Activated CD4-positive, alpha-beta T cell treated with anti-CD3 and anti-CD28 coated beads, Interleukin-2, amount 50 U/mL, for 16 hours (primary cell): ENCODE data around the gene LDHB.
A peak's percentile ranks its signal among the peaks of the same experiment; 100 is the strongest.
"Not testable (repeated sequence)": the region's sequence is repeated elsewhere in the genome, so short reads cannot be mapped to it uniquely, and the experiment has no call there.

ENCODE experiments used
- DNase-seq: peaks from one replicate; pipeline ENCODE4 v3.0.0-alpha.2; 2020

The LDHB gene

GRCh38 chr12:21659383-21659782 is 1.7 kb upstream of the LDHB start:
- no peak for DNase-seq

DNA sequence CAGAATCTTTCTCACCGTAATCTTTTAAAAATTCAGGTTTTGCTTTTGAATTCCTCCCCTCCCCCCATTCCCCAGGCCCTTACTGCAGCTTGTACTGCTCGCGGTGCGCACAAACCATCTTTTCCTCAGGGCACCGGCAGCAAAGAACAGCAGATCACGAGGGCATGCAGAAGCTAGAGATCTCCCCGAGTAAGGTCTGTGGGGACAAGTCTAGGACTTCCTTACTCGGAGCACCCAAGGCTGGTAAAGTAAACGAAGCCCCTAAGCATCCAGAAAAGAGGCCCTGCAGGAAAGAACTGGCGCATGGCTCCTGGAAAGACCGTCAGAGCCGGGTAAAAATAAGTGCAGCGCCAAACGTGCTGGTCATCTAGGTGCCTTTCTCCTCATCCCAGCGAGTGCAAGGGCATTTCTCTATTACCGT is 727 bp downstream of the LDHB start:
- DNase-seq, result peak; percentile 59

- DNase-seq, result no peak
These were observed 2.1 kb downstream of the LDHB start for GRCh38 chr12:21655591-21655990.

- no peak for DNase-seq
These were observed 5.8 kb downstream of the LDHB start for GRCh38 chr12:21651821-21652220.

GRCh38 chr12:21650997-21651396 is 6.6 kb downstream of the LDHB start:
- no peak for DNase-seq

DNA sequence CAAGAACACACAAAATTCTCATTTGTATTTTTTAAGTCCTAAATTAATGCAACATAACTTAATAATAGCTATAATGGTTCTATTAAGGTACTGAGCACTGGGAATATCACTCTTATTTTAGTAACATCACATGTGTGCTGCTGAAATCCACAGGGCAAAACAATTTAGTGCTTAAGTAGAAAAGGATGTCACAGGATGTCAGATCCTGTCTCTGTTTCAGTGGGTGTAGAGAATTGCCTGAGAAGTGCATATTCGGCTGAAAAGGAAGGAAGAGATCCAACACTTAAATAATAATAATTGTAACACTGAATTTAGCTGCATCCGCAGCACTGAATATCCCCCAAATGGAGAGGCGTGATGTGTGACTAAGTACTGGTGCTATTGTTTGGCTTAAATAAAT is 8.6 kb downstream of the LDHB start:
- no peak for DNase-seq

- no peak for DNase-seq
These were observed 9.3 kb downstream of the LDHB start for GRCh38 chr12:21648378-21648777.

- DNase-seq, result no peak
These were observed 10.5 kb downstream of the LDHB start for GRCh38 chr12:21647179-21647578.

GRCh38 chr12:21645041-21645500 is 12.6 kb downstream of the LDHB start:
- DNase-seq, result not testable (repeated sequence)

DNA sequence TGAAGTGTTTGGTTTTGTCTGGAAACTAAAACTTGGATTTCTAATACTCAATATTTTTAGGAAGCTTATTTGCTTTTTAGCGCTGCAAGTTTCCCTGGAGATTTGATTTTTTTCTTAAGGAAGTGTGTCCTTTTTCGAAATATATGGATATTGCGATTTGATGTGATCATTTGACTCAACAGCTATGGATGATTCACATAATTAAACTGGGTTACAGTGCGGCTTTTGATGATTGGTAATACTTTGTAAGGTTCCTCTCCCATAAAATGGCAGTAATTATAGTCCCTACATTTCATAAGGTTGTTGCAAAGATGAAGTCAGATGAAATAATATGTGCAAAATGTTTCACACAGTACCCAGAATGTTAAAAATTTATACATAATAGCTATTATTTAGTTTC is 13.1 kb downstream of the LDHB start:
- no peak for DNase-seq

GRCh38 chr12:21643758-21644157 is 13.9 kb downstream of the LDHB start:
- DNase-seq, result no peak

- no peak for DNase-seq
These were observed 14.8 kb downstream of the LDHB start for GRCh38 chr12:21642707-21643389.

DNA sequence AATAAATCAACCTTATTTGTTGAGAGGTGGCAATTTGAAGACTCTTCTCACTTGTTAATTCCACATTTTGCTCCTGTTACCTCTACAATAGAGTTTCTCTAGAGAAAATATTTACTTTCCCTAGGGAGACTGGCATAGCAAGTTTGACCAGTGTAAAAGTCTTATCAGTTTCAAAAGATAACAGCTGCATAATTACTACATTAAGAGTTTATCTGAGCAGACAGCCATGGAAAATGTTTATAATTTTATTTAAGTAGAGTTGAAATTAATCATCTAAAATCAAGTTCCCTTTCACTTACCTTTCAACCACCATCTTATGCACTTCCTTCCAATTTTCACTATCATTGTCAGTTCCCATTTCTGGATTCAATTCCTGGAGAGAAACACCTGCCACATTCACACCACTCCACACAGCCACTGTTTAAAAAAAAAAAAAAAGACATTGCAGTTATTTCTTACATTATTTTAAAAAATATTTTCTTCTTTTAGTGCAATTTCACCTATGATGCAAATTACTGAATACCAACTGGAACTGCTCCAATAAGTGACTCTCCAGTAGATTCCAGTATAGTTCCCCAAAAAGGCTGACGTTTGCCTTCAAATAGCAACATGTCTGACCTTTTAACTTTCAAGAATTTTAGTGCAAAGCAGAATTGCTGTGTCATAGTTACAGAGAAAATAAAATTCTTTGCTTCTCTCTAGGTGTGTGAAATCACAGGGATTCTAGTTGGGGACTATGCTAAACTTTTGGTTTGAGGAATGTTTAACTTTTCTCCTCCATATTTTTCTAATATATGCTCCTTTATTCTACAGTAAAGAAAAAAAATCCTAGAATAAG is 19.4 kb downstream of the LDHB start:
- DNase-seq, result no peak

- DNase-seq, result no peak
These were observed 23.4 kb downstream of the LDHB start for GRCh38 chr12:21634245-21634644.

DNA sequence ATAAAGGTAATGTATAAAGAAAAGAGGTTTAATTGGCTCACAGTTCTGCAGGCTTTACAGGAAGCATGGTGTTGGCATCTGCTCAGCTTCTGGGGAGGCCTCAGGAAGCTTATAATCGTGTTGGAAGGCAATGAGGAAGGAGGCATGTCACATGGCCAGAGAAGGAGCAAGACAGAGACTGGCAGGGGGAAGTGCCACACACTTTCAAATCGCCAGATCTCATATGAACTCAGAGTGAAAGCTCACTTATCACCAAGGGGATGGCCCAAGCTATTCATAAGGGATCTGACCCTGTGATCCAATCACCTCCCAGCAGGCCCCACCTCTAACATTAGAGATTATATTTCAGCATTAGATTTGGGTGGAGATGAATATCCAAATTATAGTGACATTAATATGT is 26.3 kb downstream of the LDHB start:
- no peak for DNase-seq

DNA sequence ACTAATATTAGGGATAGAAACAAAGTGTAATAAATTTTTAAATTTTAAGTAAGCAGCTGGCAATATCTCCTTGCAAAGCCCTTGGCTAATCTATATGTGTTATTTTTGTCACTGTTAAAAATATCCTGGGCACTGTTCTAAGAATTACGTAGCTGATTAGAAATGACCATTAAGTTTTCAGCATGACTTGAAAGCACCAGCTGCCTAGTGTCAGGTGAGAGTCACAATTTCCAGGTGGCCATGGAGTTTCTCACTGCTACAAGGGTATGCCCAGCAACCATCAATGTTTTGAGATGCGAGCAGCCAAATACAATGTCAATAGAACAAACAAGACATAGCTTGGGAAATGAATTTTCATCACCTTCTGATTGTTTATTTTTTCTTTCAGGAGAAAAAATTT is 29.7 kb downstream of the LDHB start:
- DNase-seq, result no peak

DNA sequence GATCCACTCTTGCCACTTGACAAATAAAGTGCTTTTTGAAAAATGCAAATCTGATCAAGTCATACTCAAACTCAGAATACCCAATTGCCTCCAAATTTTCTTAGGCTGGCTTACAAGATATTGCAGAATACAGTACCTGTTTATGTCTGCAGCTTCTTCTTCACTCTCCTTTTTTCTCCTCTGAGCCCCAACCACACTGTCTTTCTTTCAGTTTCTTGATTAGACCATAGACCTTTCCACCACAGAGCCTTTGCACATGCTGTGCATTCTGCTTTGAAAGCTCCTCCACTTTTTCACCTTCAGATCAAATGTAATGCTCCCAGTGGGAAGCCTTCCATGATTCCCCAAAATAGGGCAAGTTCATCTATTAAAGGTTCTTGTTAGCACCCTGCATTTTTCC is 39.1 kb downstream of the LDHB start:
- no peak for DNase-seq

GRCh38 chr12:21617030-21617429 is 40.6 kb downstream of the LDHB start:
- no peak for DNase-seq

GRCh38 chr12:21615431-21615830 is 42.2 kb downstream of the LDHB start:
- DNase-seq, result peak; percentile 40

GRCh38 chr12:21614506-21614905 is 43.1 kb downstream of the LDHB start:
- DNase-seq, result no peak

DNA sequence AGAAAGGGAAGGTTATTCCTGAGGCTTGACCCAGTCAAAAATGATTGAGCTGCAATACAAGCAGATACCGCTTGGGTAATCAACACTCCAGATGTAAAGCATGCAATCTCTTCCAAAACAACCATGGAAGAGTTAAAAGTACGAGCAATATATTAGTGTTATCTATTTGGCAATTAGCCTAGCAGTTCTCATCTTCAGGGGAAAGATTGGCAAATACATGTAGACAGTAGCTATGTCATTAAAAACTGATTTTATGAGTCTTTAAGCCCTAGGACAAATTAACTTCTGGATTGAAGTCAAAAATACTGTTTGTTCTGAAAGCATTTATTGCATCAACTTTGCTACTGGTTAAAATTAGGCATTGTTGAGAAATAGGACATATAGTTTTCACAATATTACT is 43.7 kb downstream of the LDHB start:
- DNase-seq, result no peak

DNA sequence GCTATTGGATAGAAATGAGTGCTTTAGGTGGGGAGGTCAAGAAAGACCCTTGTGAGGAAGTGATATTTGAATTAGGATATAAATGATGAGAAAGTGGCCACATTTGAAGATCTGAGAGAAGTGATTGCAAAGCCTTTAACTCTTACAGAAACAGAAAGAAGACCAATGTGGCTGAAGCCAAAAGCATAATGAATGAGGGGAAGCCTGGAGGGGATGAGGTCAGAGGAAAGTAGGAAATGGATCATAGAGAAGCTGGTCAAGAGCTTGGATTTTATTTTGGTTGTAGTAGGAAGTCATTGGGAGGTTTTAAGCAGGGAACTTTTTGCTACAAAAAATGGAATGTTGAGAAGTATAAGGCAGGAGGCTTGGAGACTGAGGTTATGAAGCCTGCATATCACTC is 49.4 kb downstream of the LDHB start:
- no peak for DNase-seq

DNA sequence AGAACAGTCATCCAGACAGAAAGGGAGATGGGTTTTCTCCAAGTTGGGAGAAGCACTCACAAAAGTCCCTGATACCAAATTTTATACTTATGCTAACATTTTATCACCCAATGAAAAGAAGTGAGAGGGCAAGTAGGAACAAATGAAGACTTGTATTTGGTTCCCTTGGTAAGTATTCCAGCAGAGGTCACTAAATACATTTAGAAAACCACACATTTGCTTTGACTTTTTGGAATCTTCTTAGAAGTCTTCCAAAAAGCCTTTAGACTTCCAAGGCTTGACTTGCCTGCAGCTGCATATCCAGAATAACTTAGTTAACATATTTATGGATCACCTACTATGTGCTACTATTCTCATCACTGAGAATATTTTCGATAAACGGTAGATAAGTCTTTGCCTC is 49.9 kb downstream of the LDHB start:
- DNase-seq, result no peak

DNA sequence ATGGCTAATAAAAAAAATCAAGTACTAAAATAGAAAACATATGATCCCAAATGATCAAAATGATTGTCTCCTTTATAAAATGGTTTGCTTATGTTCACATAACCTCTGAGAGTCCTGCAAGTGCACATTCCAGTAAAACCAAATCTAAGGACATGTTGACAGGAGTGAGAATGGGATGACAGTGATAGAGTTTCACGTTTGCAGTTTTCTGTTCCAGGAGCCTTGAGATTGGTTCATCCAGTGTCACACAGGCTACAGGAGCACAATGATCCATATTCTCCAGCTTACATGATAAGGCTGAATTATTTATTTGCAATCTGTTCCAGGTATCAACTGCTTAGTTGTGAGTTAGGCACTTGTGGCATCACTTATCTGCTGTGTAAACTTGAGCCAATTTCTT is 51.5 kb downstream of the LDHB start:
- no peak for DNase-seq
